Panc1 (cell line): ENCODE measurements around the gene ZNF620. TPM values are rescaled to one million over a fixed set of nuclear protein-coding genes. Genes with fewer than 3 reads are reported as not detected.
"Not testable (repeated sequence)": the region's sequence is repeated elsewhere in the genome, so short reads cannot be mapped to it uniquely, and the experiment has no call there.

Source experiments
- ATAC-seq: fragments of 200-7000 bp; cut with Tn5 transposase; 2 replicates; pipeline ENCODE4 v1.9.1; 2020; ENCODE audit warnings: mild to moderate bottlenecking, moderate library complexity
- BruUV-seq: library from RNA; stranded (reverse); fragments of 400-500 nt; replicated peaks from 2 replicates; lab custom pipeline; 2021; lab: Mats Ljungman, UMichigan
- CTCF ChIA-PET: fragments of 300-600 bp; sonication (Branson Sonifier 250); formaldehyde crosslinking; loops from one replicate; lab custom pipeline; 2022; ENCODE audit warnings: antibody characterized with exemption; lab: Charles Lee
- POLR2A ChIA-PET: fragments of 300-600 bp; sonication (Branson Sonifier 250); formaldehyde crosslinking; loops from one replicate; lab custom pipeline; 2022; ENCODE audit warnings: antibody characterized with exemption; lab: Charles Lee
- DNase-seq: peaks from one replicate; pipeline ENCODE4 v3.0.0-alpha.2; 2010; ENCODE audit warnings: low read depth, low spot score
- H3K27ac ChIP-seq: 2 replicates; pipeline ENCODE4 v1.5.1; 2011; ENCODE audit warnings: mild to moderate bottlenecking, low read length, inconsistent platforms
- H3K27me3 ChIP-seq: fragments of 200-500 bp; sonication (Bioruptor generic); 2 replicates; pipeline ENCODE4 v1.6.0; 2014; ENCODE audit warnings: low read length, inconsistent platforms; ENCODE audit not compliant: control insufficient read depth, insufficient read depth
- H3K36me3 ChIP-seq: fragments of 200-500 bp; sonication (Bioruptor generic); 2 replicates; pipeline ENCODE4 v1.5.1; 2014; ENCODE audit warnings: inconsistent platforms, mild to moderate bottlenecking, low read length, moderate library complexity; ENCODE audit not compliant: control insufficient read depth, insufficient read depth
- H3K4me1 ChIP-seq: 2 replicates; pipeline ENCODE4 v1.5.1; 2011; ENCODE audit warnings: inconsistent platforms, mild to moderate bottlenecking, low read length, moderate library complexity; ENCODE audit not compliant: control insufficient read depth, insufficient read depth
- H3K4me3 ChIP-seq, 2 experiments: 2 replicates each; pipeline ENCODE4 v1.5.1; 2011 to 2012; ENCODE audit warnings: low read depth in 2 of 2, low read length in 2 of 2, mild to moderate bottlenecking in 2 of 2, inconsistent platforms in 1 of 2, moderate library complexity in 1 of 2
- H3K9me3 ChIP-seq: fragments of 200-500 bp; sonication (Bioruptor generic); 2 replicates; pipeline ENCODE4 v1.5.1; 2014; ENCODE audit warnings: low read depth, mild to moderate bottlenecking, inconsistent platforms, low read length, moderate library complexity; ENCODE audit not compliant: control insufficient read depth, insufficient read depth
- CTCF ChIP-seq: fragments of 450-650 bp; IDR thresholded peaks from 2 replicates; pipeline ENCODE4 v1.5.1; 2017; ENCODE audit warnings: mild to moderate bottlenecking
- POLR2AphosphoS5 ChIP-seq: IDR thresholded peaks from 2 replicates; pipeline ENCODE4 v1.6.1; 2012; ENCODE audit warnings: mild to moderate bottlenecking, low read depth, low read length, moderate library complexity
- REST ChIP-seq, 2 experiments: IDR thresholded peaks; 2 replicates each; pipeline ENCODE4 v1.6.1; 2011 to 2012; ENCODE audit warnings: low read depth in 2 of 2, control low read depth in 1 of 2, low read length in 1 of 2, mild to moderate bottlenecking in 1 of 2, moderate library complexity in 1 of 2; ENCODE audit not compliant: insufficient read depth in 1 of 2
- SIN3A ChIP-seq: IDR thresholded peaks from 2 replicates; pipeline ENCODE4 v1.6.1; 2012; ENCODE audit warnings: low read depth, mild to moderate bottlenecking, low read length, moderate library complexity, borderline replicate concordance; ENCODE audit not compliant: insufficient read depth
- TCF7L2 ChIP-seq: IDR thresholded peaks from 2 replicates; pipeline ENCODE4 v1.6.1; 2011; ENCODE audit warnings: mild to moderate bottlenecking, low read depth, low read length, inconsistent platforms
- in situ Hi-C: cut with HindIII; loops from 2 replicates; pipeline ENCODE4 v1.10.0; 2016; ENCODE audit warnings: low sequenced_read_pairs, low pct_unique_long_range_greater_than_20kb
- intact Hi-C: fragments of 100-400 bp; cut with micrococcal nuclease; formaldehyde crosslinking; loops from one replicate; pipeline ENCODE4 v1.10.0; 2022; ENCODE audit not compliant: unreplicated experiment
- total RNA-seq: library from RNA; stranded (reverse); gene quantifications from one replicate; pipeline ENCODE4 v1.2.1, GENCODE V29; 2021; ENCODE audit not compliant: unreplicated experiment

The ZNF620 gene
- total RNA-seq, 1 experiment from 2014 or later = 1.3 TPM

- DNase-seq (no peak), ATAC-seq (no peak)
- peaks cover 30% of the 10 kb centered on the region for H3K36me3 ChIP-seq
- no TSS peak for BruUV-seq
- no peaks in the 10 kb centered on the region for H3K9me3 ChIP-seq
- intact Hi-C loops = no loop called here
- peaks cover 8% of the 10 kb centered on the region for H3K4me1 ChIP-seq
- H3K27ac ChIP-seq = no peak overlapping the region
- TF ChIP-seq TCF7L2 = no peak
- no peak for TF ChIP-seq REST (IDR thresholded peaks at IDR 0.05; ENCODE audit: insufficient read depth in 1 of 2, low read depth in 2 of 2, low read length in 1 of 2)
- H3K4me3 ChIP-seq = no peak overlapping the region
- CTCF ChIA-PET = interaction anchor here (0.7 kb wide), 1 partner anchor 370 kb away, joined by 5 read pairs; no protein-coding TSS in a partner anchor
- POLR2A ChIA-PET = no interaction called here
- no peaks in the 10 kb centered on the region for H3K27me3 ChIP-seq
- in situ Hi-C loops = no loop called here
These were observed 44.7 kb upstream of the ZNF620 start for GRCh38 chr3:40461161-40461560.

GRCh38 chr3:40462838-40463237 lies 43.0 kb upstream of the ZNF620 start:
- H3K27ac ChIP-seq, H3K4me3 ChIP-seq, BruUV-seq, in situ Hi-C loops, CTCF ChIA-PET, POLR2A ChIA-PET, ATAC-seq, intact Hi-C loops, H3K9me3 ChIP-seq, H3K27me3 ChIP-seq, H3K4me1 ChIP-seq, DNase-seq: not testable (repeated sequence)
- H3K36me3 ChIP-seq = peaks cover 26% of the 10 kb centered on the region

- ATAC-seq (no peak), DNase-seq (no peak)
- Histone ChIP-seq H3K36me3 (peaks cover 21% of the 10 kb centered on the region; the same call in 1 of the 2 replicates), H3K4me1 (peaks cover 6% of the 10 kb centered on the region), H3K9me3 (no peaks in the 10 kb centered on the region), H3K4me3 (no peak overlapping the region), H3K27ac (no peak overlapping the region), H3K27me3 (no peaks in the 10 kb centered on the region)
- in situ Hi-C loops = no loop called here
- intact Hi-C loops = no loop called here
- CTCF ChIA-PET = no interaction called here
- TF ChIP-seq CTCF = no peak
- TF ChIP-seq TCF7L2 = no peak
- TF ChIP-seq POLR2AphosphoS5 = 0 out of 2 replicates have a peak, but pooled peaks have one; percentile 18
- TF ChIP-seq REST (IDR thresholded peaks at IDR 0.05; ENCODE audit: insufficient read depth in 1 of 2, low read depth in 2 of 2, low read length in 1 of 2) = no peak
- TF ChIP-seq SIN3A = no peak
- POLR2A ChIA-PET = no interaction called here
- BruUV-seq = no TSS peak
These were observed 42.3 kb upstream of the ZNF620 start for GRCh38 chr3:40463579-40463978.
